ENCODE results near the gene CLDN34. TPM values are rescaled to one million over a fixed set of nuclear protein-coding genes. Genes with fewer than 3 reads are reported as not detected.

CLDN34 gene
- total and polyA plus RNA-seq, 2 of the 13 experiments (the other 11 are each of a cell fraction or from before 2014, with no cell fraction given), result not detected

Other genes with a start within 250 kb of the CLDN34 start
- gene GPR143, start 201.5 kb upstream of the CLDN34 start, total RNA-seq (2016; rRNA removed; fragmentation: Illumina TruSeq; extraction: Trizol), result 0.60 and 0.89 TPM in 2 replicates
- 0.30 and 0.57 TPM in 2 replicates for gene GPR143, start 201.5 kb upstream of the CLDN34 start, polyA plus RNA-seq (2011; rRNA removed)
- 1.3 and 1.4 TPM in 2 replicates for gene SHROOM2, start 180.9 kb upstream of the CLDN34 start, total RNA-seq (2016; rRNA removed; fragmentation: Illumina TruSeq; extraction: Trizol)
- 0.92 and 0.97 TPM in 2 replicates for gene SHROOM2, start 180.9 kb upstream of the CLDN34 start, polyA plus RNA-seq (2011; rRNA removed)
- 2.5 and 2.6 TPM in 2 replicates for gene CLCN4, start 189.6 kb downstream of the CLDN34 start, total RNA-seq (2016; rRNA removed; fragmentation: Illumina TruSeq; extraction: Trizol)
- 1.8 and 1.9 TPM in 2 replicates for gene CLCN4, start 189.6 kb downstream of the CLDN34 start, polyA plus RNA-seq (2011; rRNA removed)